Measurements from ENCODE around the gene KLHDC10. TPM values are rescaled to one million over a fixed set of nuclear protein-coding genes. Genes with fewer than 3 reads are reported as not detected.

KLHDC10 gene
- total RNA-seq, 1 donor from 2014 or later, result 12.6 TPM

DNA sequence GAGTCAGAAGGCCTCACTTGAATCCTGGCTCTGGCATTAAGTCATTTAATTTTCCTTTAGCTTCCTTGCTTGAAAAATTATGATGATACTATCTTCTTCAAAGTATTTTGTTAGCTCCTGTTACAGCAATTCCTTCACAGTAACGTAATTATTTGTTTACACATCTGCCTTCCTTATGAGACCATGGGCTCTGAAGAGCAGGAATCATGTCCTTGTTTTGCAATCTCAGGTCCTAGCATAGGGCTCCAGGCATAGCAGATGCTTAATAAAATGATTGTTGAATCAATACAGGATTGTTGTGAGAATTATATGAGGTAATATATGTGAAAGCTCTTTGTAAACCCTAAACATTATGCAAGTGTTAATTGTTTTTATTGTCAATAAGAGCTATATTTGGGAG lies 25.5 kb downstream of the KLHDC10 start:
- TF ChIP-seq, protein P1, sequence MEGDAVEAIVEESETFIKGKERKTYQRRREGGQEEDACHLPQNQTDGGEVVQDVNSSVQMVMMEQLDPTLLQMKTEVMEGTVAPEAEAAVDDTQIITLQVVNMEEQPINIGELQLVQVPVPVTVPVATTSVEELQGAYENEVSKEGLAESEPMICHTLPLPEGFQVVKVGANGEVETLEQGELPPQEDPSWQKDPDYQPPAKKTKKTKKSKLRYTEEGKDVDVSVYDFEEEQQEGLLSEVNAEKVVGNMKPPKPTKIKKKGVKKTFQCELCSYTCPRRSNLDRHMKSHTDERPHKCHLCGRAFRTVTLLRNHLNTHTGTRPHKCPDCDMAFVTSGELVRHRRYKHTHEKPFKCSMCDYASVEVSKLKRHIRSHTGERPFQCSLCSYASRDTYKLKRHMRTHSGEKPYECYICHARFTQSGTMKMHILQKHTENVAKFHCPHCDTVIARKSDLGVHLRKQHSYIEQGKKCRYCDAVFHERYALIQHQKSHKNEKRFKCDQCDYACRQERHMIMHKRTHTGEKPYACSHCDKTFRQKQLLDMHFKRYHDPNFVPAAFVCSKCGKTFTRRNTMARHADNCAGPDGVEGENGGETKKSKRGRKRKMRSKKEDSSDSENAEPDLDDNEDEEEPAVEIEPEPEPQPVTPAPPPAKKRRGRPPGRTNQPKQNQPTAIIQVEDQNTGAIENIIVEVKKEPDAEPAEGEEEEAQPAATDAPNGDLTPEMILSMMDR (conservative IDR thresholded peaks at IDR 0.05; ENCODE audit: low read depth, low read length), result no peak

DNA sequence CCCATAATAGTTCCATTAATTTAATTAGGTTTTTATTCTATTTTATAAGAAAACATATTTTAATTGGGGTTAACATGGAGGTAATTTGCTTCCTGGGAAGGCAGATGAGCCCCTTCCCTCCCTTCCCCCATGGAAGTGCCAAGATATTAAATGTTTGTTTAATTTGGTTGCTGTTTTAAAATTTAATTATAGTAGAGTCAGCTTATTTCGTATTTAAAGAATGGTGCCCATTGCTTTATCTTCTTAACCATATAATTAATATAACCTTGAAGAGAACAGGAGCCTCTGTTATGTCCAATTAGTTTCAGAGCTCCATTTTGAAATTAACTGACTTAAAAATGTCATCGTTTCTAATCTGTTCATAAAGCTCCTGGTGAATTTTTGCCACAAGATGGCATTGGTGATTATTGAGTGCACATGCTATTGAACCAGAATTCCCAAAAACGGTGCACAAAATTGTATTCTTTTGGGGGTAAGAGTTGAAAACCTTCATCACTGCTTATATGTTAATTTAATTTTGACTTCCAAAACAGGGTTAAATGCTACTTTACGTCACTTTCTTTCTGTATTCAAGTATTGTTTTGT lies 26.0 kb downstream of the KLHDC10 start:
- TF ChIP-seq, protein P1 (conservative IDR thresholded peaks at IDR 0.05; ENCODE audit: low read depth, low read length), result peak; percentile 31
- no peak overlapping the region for H3K4me3 ChIP-seq (ENCODE audit: low read depth, low read length)
- no peak for DNase-seq (ENCODE audit: low read depth)

More for the DNA sequence above, 25.5 kb downstream of the KLHDC10 start:
- no peak for DNase-seq (ENCODE audit: low read depth)
- H3K4me3 ChIP-seq (ENCODE audit: low read depth, low read length), result no peak overlapping the region

DNA sequence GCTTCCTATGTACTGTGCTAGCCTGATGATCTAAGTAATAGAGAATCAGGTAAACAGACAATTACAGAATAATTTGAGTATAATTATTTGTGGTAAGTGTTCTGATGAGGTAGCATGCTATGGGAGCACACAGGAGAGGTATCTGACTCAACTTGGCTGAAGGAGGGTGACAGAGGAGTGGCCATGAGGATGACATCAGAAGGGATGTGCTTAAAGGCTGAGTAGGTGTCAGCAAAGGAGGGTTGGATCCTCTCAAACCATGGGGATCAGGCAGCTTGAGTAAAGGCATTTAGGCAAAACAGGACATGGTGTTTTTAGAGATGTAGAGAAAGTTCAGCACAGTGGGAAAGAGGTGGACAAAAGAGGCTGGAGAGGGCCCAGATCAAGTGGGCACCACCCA lies 29.0 kb downstream of the KLHDC10 start:
- DNase-seq (ENCODE audit: low read depth), result no peak
- TF ChIP-seq, protein P1 (conservative IDR thresholded peaks at IDR 0.05; ENCODE audit: low read depth, low read length), result no peak
- H3K4me3 ChIP-seq (ENCODE audit: low read depth, low read length), result no peak overlapping the region

DNA sequence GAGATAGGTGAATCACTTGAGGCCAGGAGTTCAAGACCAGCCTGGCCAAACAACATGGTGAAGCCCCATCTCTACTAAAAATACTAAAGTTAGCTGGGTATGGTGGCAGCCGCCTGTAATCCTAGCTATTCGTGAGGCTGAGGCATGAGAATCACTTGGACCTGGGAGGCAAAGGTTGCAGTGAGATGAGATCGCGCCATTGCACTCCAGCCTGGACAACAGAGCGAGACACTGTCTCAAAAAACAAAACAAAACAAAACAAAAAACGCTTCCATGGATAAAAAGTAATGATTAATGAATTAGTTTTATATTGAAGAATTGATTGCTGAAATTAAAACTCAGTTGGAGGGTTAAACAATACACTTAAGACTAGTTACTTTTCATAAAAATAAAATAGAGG lies 32.3 kb downstream of the KLHDC10 start:
- DNase-seq (ENCODE audit: low read depth), result no peak
- H3K4me3 ChIP-seq (ENCODE audit: low read depth, low read length), result no peak overlapping the region
- TF ChIP-seq, protein P1 (conservative IDR thresholded peaks at IDR 0.05; ENCODE audit: low read depth, low read length), result no peak

DNA sequence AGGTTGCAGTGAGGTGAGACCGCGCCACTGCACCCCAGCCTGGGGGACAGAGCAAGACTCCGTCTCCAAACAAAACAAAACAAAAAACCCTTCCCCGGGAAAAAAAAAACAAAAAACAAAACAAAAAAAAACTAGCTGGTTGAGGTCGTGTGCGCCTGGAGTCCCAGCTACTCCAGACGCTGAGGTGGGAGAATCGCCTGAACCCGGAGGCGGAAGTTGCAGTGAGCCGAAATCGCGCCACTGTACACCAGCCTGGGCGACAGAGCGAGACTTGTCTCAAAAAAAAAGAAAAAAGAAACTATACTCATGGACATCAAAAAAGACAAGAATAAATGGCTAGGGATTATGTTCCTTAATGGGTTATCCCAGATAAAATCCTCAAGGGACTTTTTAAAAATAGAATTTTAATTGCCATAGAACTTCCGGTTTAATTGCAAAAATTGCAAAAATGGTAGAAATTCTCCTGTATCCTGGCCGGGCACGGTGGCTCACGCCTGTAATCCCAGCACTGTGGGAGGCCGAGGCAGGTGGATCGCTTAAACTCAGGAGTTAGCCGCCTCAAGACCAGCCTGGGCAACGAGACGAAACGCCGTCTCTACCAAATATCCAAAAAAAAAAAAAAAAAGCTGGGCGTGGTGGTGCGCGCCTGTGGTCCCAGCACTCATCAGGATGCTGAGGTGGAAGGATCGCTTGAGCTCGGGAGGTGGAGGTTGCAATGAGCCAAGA lies 37.8 kb downstream of the KLHDC10 start:
- no peak overlapping the region for H3K4me3 ChIP-seq (ENCODE audit: low read depth, low read length)
- DNase-seq (ENCODE audit: low read depth), result no peak
- TF ChIP-seq, protein P1 (conservative IDR thresholded peaks at IDR 0.05; ENCODE audit: low read depth, low read length), result no peak

DNA sequence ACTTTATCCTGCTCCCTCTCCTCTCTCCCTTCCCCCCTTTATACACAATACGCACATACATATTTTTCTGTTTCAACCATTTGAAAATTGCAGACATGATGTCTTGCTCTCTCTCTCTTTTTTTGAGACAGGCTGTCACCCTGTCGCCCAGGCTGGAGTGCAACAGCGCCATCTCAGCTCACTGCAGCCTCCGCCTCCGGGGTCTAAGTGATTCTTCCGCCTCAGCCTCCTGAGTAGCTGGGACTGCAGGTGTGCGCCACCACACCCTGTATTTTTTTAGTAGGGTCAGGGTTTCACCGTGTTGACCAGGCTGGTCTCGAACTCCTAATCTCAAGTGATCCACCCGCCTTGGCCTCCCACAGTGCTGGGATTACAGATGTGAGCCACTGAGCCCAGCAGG lies 38.5 kb downstream of the KLHDC10 start:
- H3K4me3 ChIP-seq (ENCODE audit: low read depth, low read length), result no peak overlapping the region
- no peak for DNase-seq (ENCODE audit: low read depth)
- TF ChIP-seq, protein P1 (conservative IDR thresholded peaks at IDR 0.05; ENCODE audit: low read depth, low read length), result no peak

DNA sequence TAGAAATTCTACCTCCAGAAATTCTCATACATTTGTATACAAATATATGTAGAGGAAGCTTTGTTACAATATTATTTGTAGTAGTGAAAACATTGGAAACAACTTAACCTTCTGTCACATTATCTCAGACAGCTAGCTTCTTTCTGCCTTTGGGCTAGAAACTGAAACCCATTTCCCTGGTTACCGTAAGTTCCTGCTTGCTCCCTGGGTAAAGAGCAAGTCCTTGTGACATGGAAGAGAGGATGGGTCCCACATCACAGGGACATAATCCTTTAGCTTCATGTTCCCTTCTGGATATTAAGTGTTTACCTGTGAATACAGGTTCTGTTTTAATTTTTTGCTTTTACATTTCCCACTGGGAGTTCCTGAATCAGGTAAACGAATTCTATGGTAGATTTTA lies 41.8 kb downstream of the KLHDC10 start:
- TF ChIP-seq, protein P1 (conservative IDR thresholded peaks at IDR 0.05; ENCODE audit: low read depth, low read length), result no peak
- no peak overlapping the region for H3K4me3 ChIP-seq (ENCODE audit: low read depth, low read length)
- DNase-seq (ENCODE audit: low read depth), result no peak
